ENCODE results near the gene GRN.
"Not testable (repeated sequence)": the region's sequence is repeated elsewhere in the genome, so short reads cannot be mapped to it uniquely, and the experiment has no call there.

The GRN gene

GRCh38 chr17:44321246-44322120, 23.6 kb upstream of the GRN start:
- no peak for DNase-seq

- DNase-seq: no peak
These were observed 22.7 kb upstream of the GRN start for GRCh38 chr17:44322236-44322895.

GRCh38 chr17:44323359-44324091, 21.6 kb upstream of the GRN start:
- no peak for DNase-seq

- no peak for DNase-seq
These were observed 21.0 kb upstream of the GRN start for GRCh38 chr17:44324092-44324570.

DNA sequence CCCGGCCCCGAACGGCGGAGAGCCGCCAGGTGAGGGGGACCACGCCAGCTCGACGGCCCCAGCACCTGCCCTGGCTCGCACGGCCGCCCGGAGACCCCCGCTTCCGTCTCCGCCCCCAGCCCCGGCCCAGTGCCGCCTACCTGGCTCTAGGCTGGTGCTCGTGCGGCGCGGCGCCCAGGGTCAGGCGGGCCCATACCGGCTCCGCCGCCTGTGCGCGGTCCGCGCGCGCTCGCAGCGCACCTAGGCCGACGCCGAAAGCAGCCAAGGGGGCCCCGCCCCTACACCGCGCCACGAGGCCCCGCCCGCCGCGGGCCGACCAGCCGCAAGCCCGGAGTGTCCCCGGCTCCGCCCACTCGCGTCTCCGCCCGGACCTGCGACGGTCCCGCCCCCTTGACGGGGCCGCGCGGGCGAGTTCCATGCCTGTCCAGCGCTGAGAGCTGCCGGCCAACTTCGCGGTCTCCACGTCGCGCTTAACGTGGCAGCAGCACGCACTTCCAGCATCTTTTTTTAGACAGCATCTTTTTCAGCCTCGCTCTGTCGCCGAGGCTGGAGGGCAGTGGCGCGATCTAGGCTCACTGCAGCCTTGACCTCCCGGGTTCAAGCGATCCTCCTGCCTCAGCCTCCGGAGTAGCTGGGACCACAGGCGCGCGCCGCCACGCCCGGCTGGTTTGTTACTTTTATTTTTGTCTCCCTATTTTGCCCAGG, 20.4 kb upstream of the GRN start, which contains the start of gene SLC25A39:
SLC25A39 (minus strand) TSS at position 253 of the 705 bp plus-strand sequence. CDS start 1,261 bp downstream, outside the sequence.
- peak; percentile 92 for DNase-seq

DNA sequence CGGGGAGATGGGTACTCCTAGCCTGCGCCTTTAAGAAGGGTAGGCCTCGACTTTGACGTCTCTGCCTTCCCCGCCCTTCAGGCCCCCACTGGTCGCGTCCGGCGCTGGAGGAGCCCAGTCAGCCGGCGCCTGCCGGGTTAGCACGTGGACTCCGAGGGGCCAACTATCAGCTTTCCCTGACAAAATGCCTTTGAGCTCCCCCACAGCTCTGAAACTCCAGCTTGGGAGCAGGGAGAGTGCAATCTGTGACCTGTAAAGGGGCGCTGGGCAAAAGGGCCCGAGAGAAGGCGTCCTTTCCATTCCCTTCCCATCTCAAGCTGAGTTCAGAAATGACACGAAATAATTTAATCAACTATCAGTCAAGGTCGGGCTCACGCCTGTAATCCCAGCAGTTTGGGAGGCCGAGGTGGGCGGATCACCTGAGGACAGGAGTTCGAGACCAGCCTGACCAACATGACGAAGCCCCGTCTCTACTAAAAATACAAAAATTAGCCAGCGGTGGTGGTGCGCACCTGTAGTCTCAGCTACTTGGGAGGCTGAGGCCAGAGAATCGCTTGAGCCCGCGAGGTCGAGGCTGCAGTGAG, 18.1 kb upstream of the GRN start:
- DNase-seq: peak; percentile 98

DNA sequence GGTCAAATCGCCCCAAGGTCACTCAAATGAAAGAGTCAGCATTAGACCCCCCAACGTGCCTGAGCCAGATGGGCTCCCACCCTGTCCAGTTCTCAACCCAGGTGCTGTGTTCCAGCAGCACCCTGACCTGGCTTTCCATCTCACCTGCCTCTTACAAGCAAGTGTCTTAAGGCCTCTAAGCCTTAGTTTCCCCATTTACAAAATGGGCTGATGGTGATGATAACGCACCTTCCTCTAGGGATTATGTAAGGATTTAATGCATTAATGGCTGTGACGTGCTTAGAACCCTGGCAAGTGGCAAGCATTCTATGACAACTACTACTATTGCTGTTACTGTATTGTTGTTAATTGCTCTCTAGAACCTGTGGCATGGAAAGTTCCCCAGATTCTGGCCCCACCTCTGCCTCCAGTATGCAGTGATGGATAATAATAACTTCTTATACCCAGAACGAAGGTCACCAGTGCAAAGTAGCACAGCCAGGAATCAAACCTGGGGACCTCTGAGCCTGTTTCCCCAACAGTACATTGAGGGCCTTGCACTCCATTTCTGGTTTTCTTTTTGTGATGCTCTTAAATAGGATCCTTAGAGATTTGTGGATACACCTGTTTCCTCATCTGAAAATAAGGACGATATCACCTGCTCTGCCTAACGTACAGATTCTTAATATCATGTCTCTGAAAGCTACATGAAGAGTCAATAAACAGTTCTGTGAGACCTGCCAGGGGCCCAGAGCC, 17.2 kb upstream of the GRN start:
- no peak for DNase-seq

GRCh38 chr17:44329516-44329915, 15.6 kb upstream of the GRN start:
- DNase-seq: not testable (repeated sequence)

GRCh38 chr17:44330263-44330662, 14.8 kb upstream of the GRN start:
- DNase-seq: not testable (repeated sequence)

- DNase-seq: peak; percentile 50
These were observed 13.8 kb upstream of the GRN start for GRCh38 chr17:44331249-44331760.

GRCh38 chr17:44333371-44333770, 11.7 kb upstream of the GRN start:
- DNase-seq: no peak

DNA sequence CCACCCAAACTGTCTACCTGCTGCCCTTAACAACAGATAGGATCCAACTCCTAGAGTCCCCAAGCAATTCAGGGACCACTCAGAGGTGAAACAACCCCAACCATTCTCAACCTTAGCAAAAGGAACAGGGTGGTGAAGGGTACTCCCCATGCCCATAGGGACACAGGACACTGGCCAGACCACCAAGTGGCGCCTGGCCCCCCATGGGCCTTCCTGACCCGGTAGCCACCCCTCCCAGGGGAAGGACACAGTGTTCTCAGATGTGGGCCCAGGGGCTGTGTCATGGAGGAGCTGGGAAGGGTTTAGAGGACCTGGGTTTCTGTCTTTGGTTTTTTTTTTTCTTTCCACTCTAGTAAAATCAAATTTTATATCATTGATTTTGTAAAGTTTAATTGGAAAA, 10.8 kb upstream of the GRN start:
- DNase-seq: no peak

- DNase-seq: no peak
These were observed 10.4 kb upstream of the GRN start for GRCh38 chr17:44334727-44335126.

DNA sequence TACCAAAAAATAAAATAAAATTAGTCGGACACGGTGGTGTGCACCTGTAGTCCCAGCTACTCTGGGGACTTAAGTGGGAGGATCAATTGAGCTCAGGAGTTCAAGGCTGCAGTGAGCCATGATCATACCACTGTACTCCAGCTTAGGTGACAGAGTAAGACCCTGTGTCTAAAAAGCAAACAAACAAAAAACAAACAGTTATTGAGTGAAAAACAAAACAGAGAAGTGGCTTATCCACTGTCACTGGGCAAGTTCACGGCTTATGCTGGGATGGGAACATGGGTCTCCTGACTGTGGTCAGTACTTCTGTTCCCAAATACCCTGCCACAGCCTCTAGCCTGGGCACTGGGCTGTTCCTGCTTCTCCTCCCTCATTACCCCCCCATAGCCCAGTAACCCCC, 9.5 kb upstream of the GRN start:
- no peak for DNase-seq

- DNase-seq: no peak
These were observed 9.1 kb upstream of the GRN start for GRCh38 chr17:44335968-44336367.

DNA sequence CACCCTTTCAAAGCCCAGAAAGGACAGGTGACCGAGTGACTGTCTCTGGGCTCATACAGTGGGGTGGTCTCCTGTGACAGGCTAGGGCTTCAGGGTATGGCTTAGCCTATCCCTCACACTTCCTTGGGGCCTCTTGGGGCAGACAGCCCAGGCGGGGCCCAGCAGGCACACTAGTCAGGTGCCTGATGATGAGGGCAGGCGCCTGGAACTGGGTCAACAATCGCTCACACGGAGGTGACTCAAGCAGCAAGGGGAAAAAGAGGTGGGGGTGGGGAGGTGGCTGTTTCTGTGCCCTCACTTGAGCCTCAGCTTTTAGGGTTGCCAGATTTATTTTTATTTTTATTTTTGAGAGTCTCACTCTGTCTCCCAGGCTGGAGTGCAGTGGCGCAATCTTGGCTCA, 6.4 kb upstream of the GRN start:
- no peak for DNase-seq

DNA sequence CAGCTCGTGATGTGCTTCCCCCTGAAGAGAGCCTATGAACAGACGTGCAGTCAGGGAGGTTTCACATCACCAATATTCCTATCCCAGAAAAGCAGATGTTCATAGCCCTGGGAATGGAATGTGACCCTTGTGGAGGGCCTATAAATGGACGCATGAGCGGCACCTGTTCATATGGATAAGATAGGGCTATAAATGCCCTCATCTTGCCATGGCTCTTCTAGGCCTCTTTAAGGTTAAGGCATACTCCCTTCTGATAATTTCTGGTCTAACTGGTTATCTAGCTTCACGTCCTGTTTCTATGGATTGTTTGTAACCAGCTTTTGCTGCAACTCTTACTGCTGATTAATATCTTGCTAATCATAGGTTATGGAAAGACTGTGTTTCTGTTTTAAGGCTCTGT, 4.5 kb upstream of the GRN start:
- not testable (repeated sequence) for DNase-seq

DNA sequence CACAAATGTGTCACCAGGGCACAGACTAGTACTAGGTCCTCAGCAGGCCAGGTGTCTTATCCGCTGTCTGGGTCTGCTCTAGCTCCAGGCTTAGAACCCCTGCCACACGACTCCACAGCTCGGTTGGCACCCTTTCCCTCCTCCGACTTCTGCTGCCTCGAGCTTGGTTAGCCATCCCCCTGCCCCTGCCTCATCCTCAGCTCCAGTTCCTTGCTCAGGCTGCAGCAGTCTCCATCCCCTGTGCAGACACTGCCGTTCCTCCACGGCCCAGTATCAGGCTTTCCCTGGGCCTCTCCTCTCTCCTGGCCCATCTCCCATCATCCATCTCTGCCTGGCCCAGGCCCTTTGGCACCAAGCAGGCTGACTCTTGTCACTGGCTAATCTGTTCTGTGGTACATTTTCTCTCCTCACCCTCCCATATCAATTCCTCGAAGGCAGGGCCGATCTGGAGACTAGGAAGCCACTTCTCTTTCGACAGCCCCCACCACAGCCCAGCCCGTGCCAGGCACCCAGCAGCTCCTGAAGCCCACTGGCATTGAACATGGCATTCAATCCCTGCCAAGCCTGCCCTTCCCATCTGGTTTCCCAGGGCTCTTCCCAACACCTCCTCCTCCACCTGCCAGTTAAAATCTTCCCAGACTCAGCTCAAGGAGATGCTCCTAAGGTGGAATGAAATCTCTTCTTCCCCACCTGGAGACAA, 1.4 kb upstream of the GRN start:
- no peak for DNase-seq

DNA sequence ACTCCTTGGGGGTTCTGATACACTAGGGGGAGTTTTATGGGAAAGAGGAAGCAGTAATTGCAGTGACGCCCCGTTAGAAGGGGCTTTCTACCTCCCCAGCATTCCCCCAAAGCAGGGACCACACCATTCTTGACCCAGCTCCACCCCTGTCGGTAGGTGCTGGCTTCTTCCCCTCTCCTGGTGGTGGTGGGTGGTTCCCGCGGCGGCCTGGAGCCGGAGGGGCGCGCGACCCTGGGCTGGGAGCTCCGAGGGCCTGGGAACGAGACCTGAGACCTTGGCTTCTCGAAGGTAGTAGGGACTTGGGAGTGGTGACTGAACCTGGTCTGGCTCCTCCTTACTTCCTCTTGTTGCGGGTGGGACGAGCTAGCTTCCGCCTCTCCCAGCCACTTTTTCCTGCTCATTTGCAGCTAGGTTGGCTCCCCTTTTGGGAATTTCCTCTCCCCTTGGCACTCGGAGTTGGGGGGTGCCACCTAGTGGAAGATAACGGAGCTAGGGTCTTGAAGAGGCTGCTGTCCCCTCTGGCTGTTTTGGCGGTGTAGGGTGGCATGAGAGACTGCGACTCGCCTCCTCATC, 438 bp downstream of the GRN start:
- DNase-seq: peak; percentile 52
